GM20000 (cell line): ENCODE results near the gene NIN.
"Not testable (repeated sequence)": the region's sequence is repeated elsewhere in the genome, so short reads cannot be mapped to it uniquely, and the experiment has no call there.

ENCODE experiments used
- DNase-seq: peaks from one replicate; pipeline ENCODE4 v3.0.0; 2012; ENCODE audit warnings: low spot score
- TF ChIP-seq, protein P1 (sequence below): IDR thresholded peaks from 2 replicates; pipeline ENCODE4 v1.5.1; 2012; ENCODE audit warnings: mild to moderate bottlenecking, control low read depth; ENCODE audit errors: extremely low read depth, missing control alignments

Gene NIN

GRCh38 chr14:50823762-50824636 lies 7.0 kb downstream of the NIN start:
- TF ChIP-seq, protein P1, sequence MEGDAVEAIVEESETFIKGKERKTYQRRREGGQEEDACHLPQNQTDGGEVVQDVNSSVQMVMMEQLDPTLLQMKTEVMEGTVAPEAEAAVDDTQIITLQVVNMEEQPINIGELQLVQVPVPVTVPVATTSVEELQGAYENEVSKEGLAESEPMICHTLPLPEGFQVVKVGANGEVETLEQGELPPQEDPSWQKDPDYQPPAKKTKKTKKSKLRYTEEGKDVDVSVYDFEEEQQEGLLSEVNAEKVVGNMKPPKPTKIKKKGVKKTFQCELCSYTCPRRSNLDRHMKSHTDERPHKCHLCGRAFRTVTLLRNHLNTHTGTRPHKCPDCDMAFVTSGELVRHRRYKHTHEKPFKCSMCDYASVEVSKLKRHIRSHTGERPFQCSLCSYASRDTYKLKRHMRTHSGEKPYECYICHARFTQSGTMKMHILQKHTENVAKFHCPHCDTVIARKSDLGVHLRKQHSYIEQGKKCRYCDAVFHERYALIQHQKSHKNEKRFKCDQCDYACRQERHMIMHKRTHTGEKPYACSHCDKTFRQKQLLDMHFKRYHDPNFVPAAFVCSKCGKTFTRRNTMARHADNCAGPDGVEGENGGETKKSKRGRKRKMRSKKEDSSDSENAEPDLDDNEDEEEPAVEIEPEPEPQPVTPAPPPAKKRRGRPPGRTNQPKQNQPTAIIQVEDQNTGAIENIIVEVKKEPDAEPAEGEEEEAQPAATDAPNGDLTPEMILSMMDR = no peak
- DNase-seq = peak; percentile 42

DNA sequence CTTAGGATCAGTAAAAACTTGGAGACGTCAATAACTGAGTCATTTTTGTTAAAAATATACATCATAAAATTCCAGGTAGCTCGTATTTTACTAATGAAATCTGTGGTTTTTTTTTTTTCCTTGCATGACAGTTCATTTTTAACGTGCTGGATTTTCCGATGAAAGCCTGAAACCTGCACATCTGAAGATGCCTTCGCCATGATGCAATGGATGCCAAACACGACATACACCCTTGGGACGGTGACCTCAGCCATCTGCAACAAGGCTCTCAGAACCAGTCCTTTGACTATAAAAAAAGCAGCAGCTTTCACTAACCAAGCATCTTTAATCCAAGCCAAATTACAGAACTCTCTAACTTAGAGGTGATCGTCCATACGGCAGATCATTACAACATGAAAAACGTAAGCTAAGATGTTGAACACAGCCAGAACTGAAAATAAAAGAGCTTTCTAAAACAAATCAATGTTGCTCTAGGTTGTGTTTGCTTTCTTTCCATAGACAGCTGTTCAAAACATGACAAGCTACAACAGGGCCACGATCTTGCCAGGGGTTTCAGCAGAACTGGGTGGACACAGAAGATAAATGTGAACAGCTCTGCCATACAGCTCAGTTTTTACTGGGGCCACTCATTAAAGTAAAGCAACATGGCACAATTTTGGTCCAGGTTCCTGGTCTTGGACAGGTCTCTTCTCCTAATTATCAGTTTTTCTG lies 7.8 kb downstream of the NIN start:
- DNase-seq = no peak
- TF ChIP-seq, protein P1 = no peak

- TF ChIP-seq, protein P1 = no peak
- peak; percentile 31 for DNase-seq
These were observed 8.4 kb downstream of the NIN start for GRCh38 chr14:50822501-50823042.

DNA sequence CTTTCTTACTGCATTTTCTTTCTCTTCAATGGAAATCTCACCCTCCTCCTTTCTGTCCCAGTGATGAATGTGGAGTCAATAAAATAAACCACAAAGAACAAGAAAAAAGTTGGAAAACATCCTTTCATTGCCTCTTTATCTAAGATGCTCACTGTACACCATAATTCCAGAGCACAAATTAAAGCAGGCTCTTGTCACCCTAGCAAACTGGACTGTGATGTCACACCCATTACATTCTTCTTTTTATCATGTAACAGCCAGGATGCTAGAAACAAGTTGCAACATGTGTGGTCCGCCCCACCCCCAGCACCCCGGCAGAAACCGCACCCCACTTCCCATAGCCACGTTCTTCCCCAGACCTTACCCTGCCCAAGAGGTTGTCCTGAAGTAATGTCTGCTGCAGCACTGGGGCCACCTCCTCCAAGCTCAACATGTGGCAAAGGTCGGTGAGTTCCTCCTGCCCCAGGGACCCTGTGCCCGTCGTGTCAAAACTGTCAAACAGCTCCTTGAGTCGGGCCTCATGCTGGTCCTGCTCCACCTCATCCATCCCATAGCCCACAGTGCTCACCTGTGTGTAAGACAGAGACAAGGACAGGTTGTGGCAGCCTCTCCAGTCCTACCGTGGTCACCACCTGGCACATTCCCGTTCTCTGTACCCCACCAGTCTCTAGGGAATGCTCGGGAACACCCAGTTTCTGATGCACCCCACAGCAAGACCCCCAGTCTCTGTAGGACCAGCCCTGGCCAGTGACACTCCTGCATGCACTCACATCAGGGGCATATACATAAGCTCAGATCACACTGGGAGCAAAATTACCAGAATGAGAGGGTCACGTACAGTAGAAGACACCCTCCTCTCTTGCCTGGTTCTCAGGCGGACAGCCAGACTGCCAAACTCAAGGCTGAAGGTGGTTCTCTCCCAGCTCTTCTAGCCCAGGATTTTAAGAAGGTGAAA lies 9.2 kb downstream of the NIN start:
- DNase-seq = peak; percentile 28
- TF ChIP-seq, protein P1 = no peak

DNA sequence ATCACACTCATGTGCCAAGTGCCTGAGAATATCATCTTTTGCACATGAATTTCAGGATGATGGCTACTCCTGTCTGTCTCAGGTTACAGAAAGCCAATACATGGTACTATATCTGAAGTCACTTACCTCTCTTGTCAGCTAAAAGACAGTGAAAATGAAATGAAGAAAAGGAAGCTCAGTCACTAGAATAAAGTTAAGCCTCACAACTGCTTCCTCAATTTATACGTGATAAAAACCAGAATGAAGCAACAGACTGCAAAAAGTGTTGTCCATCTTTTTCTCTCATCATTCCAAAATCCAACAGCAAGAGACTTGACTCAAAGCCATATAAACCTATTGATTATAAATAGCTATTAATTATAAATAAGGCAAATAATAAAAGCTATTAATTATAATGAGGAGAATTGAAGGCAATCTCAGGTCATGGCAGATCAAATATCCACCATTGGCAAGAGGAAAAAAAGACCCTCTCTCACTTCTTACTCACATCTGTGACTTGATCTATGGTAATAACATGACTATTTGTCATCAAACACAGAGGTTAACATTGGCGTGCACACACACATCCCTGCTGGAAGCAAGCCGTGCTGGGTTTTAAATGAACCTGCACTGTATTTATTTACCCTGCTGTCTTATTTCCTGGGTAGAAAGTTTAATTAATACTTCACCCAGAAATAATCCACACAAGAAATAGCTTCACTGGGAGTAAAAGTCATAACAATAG lies 10.0 kb downstream of the NIN start:
- TF ChIP-seq, protein P1 = no peak
- DNase-seq = no peak

GRCh38 chr14:50819303-50819702 lies 11.7 kb downstream of the NIN start:
- not testable (repeated sequence) for DNase-seq
